Measurements from ENCODE around the gene VWC2L.

VWC2L gene

GRCh38 chr2:214471382-214471781 lies 60.5 kb downstream of the VWC2L start:
- DNase-seq: no peak

GRCh38 chr2:214471990-214472389 lies 61.1 kb downstream of the VWC2L start:
- no peak for DNase-seq

- DNase-seq: no peak
Measured at GRCh38 chr2:214477305-214477704, 66.5 kb downstream of the VWC2L start.

GRCh38 chr2:214481204-214481603 lies 70.3 kb downstream of the VWC2L start:
- DNase-seq: no peak

GRCh38 chr2:214482728-214483127 lies 71.9 kb downstream of the VWC2L start:
- DNase-seq: no peak

- DNase-seq: no peak
Measured at GRCh38 chr2:214484239-214484638, 73.4 kb downstream of the VWC2L start.

GRCh38 chr2:214484701-214485100 lies 73.8 kb downstream of the VWC2L start:
- DNase-seq: no peak

GRCh38 chr2:214489181-214489580 lies 78.3 kb downstream of the VWC2L start:
- DNase-seq: no peak

- DNase-seq: no peak
Measured at GRCh38 chr2:214489702-214490101, 78.8 kb downstream of the VWC2L start.

GRCh38 chr2:214492152-214492551 lies 81.3 kb downstream of the VWC2L start:
- DNase-seq: no peak

- DNase-seq: no peak
Measured at GRCh38 chr2:214492608-214493007, 81.8 kb downstream of the VWC2L start.

GRCh38 chr2:214497489-214497888 lies 86.6 kb downstream of the VWC2L start:
- DNase-seq: no peak

- DNase-seq: no peak
Measured at GRCh38 chr2:214503568-214503967, 92.7 kb downstream of the VWC2L start.

- no peak for DNase-seq
Measured at GRCh38 chr2:214504599-214505376, 93.9 kb downstream of the VWC2L start.

GRCh38 chr2:214507032-214507431 lies 96.2 kb downstream of the VWC2L start:
- no peak for DNase-seq

- DNase-seq: no peak
Measured at GRCh38 chr2:214514704-214515103, 103.8 kb downstream of the VWC2L start.

GRCh38 chr2:214515111-214515510 lies 104.3 kb downstream of the VWC2L start:
- no peak for DNase-seq

- no peak for DNase-seq
Measured at GRCh38 chr2:214519258-214519818, 108.5 kb downstream of the VWC2L start.

- no peak for DNase-seq
Measured at GRCh38 chr2:214529021-214529420, 118.2 kb downstream of the VWC2L start.

GRCh38 chr2:214529514-214529913 lies 118.7 kb downstream of the VWC2L start:
- no peak for DNase-seq

GRCh38 chr2:214533541-214533940 lies 122.7 kb downstream of the VWC2L start:
- no peak for DNase-seq

- no peak for DNase-seq
Measured at GRCh38 chr2:214536625-214537024, 125.8 kb downstream of the VWC2L start.

GRCh38 chr2:214537929-214538328 lies 127.1 kb downstream of the VWC2L start:
- DNase-seq: no peak

GRCh38 chr2:214542295-214542694 lies 131.4 kb downstream of the VWC2L start:
- no peak for DNase-seq

GRCh38 chr2:214542866-214543265 lies 132.0 kb downstream of the VWC2L start:
- DNase-seq: no peak
